ENCODE data around the gene CTPS1.

DNA sequence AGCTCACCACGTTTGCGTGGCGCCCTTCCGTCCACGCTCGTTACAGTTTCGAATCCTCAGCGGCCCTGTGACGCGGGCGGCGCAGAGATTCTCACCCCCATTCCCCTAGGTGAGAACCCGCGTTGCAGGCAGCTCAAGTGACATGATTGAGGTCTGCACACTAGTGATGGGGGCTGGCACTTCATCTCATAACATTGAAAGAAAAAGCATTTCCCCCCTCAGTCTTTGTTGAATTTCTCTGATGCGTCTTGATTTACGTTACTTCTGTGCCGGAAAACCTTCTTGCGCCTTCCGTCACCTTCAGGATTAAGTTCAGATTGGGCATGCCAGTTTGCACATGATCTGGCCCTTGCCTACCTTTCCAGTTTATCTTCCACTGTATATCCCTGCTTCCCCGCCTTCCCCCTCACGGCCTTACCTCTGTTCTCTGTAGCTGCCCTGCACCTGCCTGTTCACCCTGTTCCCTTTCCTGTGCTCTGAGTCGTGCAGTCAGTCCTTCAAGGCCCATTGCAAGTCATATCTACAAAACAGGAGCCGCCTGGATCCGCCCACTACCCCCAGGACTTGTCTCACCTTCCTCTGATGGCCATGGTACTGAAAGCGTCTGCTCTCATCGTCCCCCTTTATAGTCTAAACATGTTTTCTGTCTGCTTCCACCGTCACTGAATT, 1.1 kb downstream of the CTPS1 start:
- TF ChIP-seq EZH2phosphoT487 (IDR thresholded peaks at IDR 0.05; ENCODE audit: insufficient read depth, low read depth): no peak
- no peak for TF ChIP-seq EZH2 (IDR thresholded peaks at IDR 0.05; ENCODE audit: insufficient read depth, poor library complexity, severe bottlenecking)

Data from GM23248 (cell line).